ENCODE measurements around the gene FADS2. TPM values are rescaled to one million over a fixed set of nuclear protein-coding genes. Genes with fewer than 3 reads are reported as not detected.

Gene FADS2
- polyA plus RNA-seq (2013): 124 TPM

DNA sequence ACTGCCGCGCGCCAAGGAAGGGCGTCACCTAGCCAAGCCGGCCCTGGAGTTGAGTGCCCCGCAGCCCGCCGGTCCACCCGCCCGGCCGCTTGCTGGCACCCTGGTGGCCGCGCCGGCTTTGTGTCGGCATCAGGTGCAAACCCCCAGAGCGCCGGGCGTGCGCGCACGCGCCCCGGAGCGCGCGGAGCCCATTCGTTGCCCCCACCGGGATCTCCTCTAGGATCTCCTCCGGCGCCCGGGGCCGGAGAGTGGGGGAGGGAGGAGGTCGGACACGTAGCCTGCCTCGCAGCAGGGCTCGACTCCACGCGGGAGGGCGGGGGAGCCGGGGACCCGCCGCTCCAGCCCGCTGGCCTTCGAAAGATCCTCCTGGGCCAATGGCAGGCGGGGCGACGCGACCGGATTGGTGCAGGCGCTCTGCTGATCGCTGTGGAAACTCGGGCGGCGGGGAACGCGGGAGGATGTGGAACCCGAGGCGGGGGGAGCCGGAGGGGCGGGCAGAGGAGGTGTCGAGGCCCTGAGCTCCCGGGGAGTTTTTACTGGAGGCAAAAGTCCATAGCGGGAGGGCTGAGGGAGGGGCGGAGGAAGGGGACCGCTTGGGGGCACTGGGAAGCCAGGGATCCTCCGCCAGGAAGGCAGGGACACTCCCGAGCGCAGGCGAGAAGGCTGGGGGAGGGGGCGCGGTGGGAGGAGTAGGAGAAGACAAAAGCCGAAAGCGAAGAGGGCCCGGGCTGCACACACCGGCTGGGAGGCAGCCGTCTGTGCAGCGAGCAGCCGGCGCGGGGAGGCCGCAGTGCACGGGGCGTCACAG is at the start of gene FADS2:
Gene FADS2 (plus strand): TSS at position 730 of the 808 bp plus-strand sequence. CDS start 91 bp downstream, outside the sequence.
- no peaks in the 10 kb centered on the region for H3K27me3 ChIP-seq (replicated peaks in 2 of 5; ENCODE audit: control insufficient read depth in 4 of 5, insufficient read depth in 5 of 5, low read length in 4 of 5)
- H3K4me1 ChIP-seq (ENCODE audit: control extremely low read depth in 1 of 4, control insufficient read depth in 4 of 4, insufficient read depth in 4 of 4, low read length in 3 of 4): peaks cover 24 to 61% (median 54%) of the 10 kb centered on the region in 4 experiments
- 0% methylated on average over 51 of the region's 83 CpGs for WGBS (ENCODE audit: insufficient coverage)
- peak within 1 kb of the TSS; percentile 64 to 79 for H3K27ac ChIP-seq (ENCODE audit: insufficient read depth in 1 of 2, low read depth in 1 of 2, low read length in 2 of 2, poor library complexity in 1 of 2, severe bottlenecking in 2 of 2)
- H3K36me3 ChIP-seq (ENCODE audit: control insufficient read depth in 4 of 4, insufficient read depth in 4 of 4, low read length in 3 of 4): peaks cover 0 to 29% (median 0%) of the 10 kb centered on the region in 4 experiments
- POLR2A ChIA-PET: interaction anchor here (0.6 to 3.4 kb wide), 2 partner anchors 11 to 393 kb away, joined by 3 to 40 read pairs; partner anchors contain the start of gene FADS1
- no peaks in the 10 kb centered on the region for H3K9me3 ChIP-seq (ENCODE audit: control extremely low read depth in 1 of 5, control insufficient read depth in 4 of 5, insufficient read depth in 2 of 5, low read depth in 1 of 5, low read length in 4 of 5)
- DNase-seq: peak; percentile 81 to 92 (median 89)
- CTCF ChIA-PET: interaction anchor here (0.6 to 4.8 kb wide), 9 partner anchors 11 to 77 kb away, joined by 3 to 50 read pairs (median 3); partner anchors contain the start of gene FADS1
- peak within 1 kb of the TSS; percentile 53 to 97 (median 84) for H3K4me3 ChIP-seq (ENCODE audit: control insufficient read depth in 1 of 7, extremely low read depth in 1 of 7, insufficient read depth in 4 of 7, low read depth in 2 of 7, low read length in 6 of 7)

- DNase-seq: no peak
- H3K36me3 ChIP-seq (ENCODE audit: control insufficient read depth in 4 of 4, insufficient read depth in 4 of 4, low read length in 3 of 4): no peaks in the 10 kb centered on the region
- POLR2A ChIA-PET: no interaction called here
- no peak overlapping the region for H3K27ac ChIP-seq (ENCODE audit: insufficient read depth in 1 of 2, low read depth in 1 of 2, low read length in 2 of 2, poor library complexity in 1 of 2, severe bottlenecking in 2 of 2)
- no peaks in the 10 kb centered on the region for H3K9me3 ChIP-seq (ENCODE audit: control extremely low read depth in 1 of 5, control insufficient read depth in 4 of 5, insufficient read depth in 2 of 5, low read depth in 1 of 5, low read length in 4 of 5)
- H3K27me3 ChIP-seq (replicated peaks in 2 of 5; ENCODE audit: control insufficient read depth in 4 of 5, insufficient read depth in 5 of 5, low read length in 4 of 5): peaks cover 0 to 9% (median 0%) of the 10 kb centered on the region in 5 experiments
- CTCF ChIA-PET: interaction anchor here (1.5 kb wide), 1 partner anchor 12 kb away, joined by 11 read pairs; no protein-coding TSS in a partner anchor
- H3K4me3 ChIP-seq (ENCODE audit: control insufficient read depth in 1 of 7, extremely low read depth in 1 of 7, insufficient read depth in 4 of 7, low read depth in 2 of 7, low read length in 6 of 7): no peak overlapping the region
- peaks cover 0 to 13% (median 10%) of the 10 kb centered on the region in 4 experiments for H3K4me1 ChIP-seq (ENCODE audit: control extremely low read depth in 1 of 4, control insufficient read depth in 4 of 4, insufficient read depth in 4 of 4, low read length in 3 of 4)
- WGBS (ENCODE audit: insufficient coverage): 98% methylated on average over 8 of the region's 11 CpGs
These were observed 49.7 kb upstream of the FADS2 start for GRCh38 chr11:61778357-61778886.

DNA sequence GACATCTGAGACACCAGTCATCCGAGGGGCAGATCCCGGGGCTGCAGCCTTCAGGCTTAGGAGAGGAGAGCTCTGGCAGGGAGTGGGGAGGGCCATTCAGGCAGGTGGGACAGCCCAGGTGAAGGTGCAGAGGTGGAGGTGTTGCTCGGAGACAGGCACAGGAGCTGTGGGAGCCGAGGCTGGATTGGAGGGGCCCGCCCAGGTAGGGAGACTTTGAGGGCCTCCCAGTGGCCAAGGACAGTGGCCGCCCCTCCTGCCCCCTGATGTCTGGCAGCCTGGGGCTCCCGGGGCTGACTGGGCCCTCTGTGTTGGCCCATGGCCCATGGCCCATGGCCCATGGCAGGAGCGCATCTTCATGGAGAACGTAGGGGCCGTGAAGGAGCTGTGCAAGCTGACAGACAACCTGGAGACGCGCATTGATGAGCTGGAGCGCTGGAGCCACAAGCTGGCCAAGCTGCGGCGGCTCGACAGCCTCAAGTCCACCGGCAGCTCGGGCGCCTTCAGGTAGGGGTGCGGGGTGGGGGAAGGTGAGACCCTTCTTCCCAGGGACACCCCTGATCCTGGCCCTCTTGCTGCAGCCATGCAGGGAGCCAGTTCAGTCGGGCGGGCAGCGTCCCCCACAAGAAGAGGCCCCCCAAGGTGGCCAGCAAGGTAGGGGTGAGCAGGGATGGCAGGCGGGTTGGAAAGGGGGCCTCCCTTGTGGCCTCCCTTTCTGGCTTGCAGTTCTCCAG is 49.0 kb upstream of the FADS2 start:
- POLR2A ChIA-PET: interaction anchor here (0.6 kb wide), 1 partner anchor 301 kb away, joined by 3 read pairs; no protein-coding TSS in a partner anchor

GRCh38 chr11:61779666-61780525 is 48.2 kb upstream of the FADS2 start:
- CTCF ChIA-PET: interaction anchor here (0.6 to 1.6 kb wide), 6 partner anchors 8 to 32 kb away, joined by 3 to 11 read pairs (median 4); no protein-coding TSS in a partner anchor
- H3K27ac ChIP-seq (ENCODE audit: insufficient read depth in 1 of 2, low read depth in 1 of 2, low read length in 2 of 2, poor library complexity in 1 of 2, severe bottlenecking in 2 of 2): no peak overlapping the region
- peaks cover 0 to 9% (median 0%) of the 10 kb centered on the region in 5 experiments for H3K27me3 ChIP-seq (replicated peaks in 2 of 5; ENCODE audit: control insufficient read depth in 4 of 5, insufficient read depth in 5 of 5, low read length in 4 of 5)
- H3K4me3 ChIP-seq (ENCODE audit: control insufficient read depth in 1 of 7, extremely low read depth in 1 of 7, insufficient read depth in 4 of 7, low read depth in 2 of 7, low read length in 6 of 7): no peak overlapping the region
- no peak for DNase-seq
- WGBS (ENCODE audit: insufficient coverage): 97% methylated on average over 14 of the region's 14 CpGs
- H3K4me1 ChIP-seq (ENCODE audit: control extremely low read depth in 1 of 4, control insufficient read depth in 4 of 4, insufficient read depth in 4 of 4, low read length in 3 of 4): peaks cover 0 to 19% (median 12%) of the 10 kb centered on the region in 4 experiments
- POLR2A ChIA-PET: interaction anchor here (0.6 kb wide), 1 partner anchor 302 kb away, joined by 3 read pairs; no protein-coding TSS in a partner anchor
- H3K9me3 ChIP-seq (ENCODE audit: control extremely low read depth in 1 of 5, control insufficient read depth in 4 of 5, insufficient read depth in 2 of 5, low read depth in 1 of 5, low read length in 4 of 5): no peaks in the 10 kb centered on the region
- H3K36me3 ChIP-seq (ENCODE audit: control insufficient read depth in 4 of 4, insufficient read depth in 4 of 4, low read length in 3 of 4): peaks cover 0 to 6% (median 3%) of the 10 kb centered on the region in 4 experiments

More for the DNA sequence above, 49.0 kb upstream of the FADS2 start:
- Histone ChIP-seq H3K27ac (ENCODE audit: insufficient read depth in 1 of 2, low read depth in 1 of 2, low read length in 2 of 2, poor library complexity in 1 of 2, severe bottlenecking in 2 of 2) (no peak overlapping the region), H3K36me3 (ENCODE audit: control insufficient read depth in 4 of 4, insufficient read depth in 4 of 4, low read length in 3 of 4) (no peaks in the 10 kb centered on the region), H3K4me3 (ENCODE audit: control insufficient read depth in 1 of 7, extremely low read depth in 1 of 7, insufficient read depth in 4 of 7, low read depth in 2 of 7, low read length in 6 of 7) (no peak overlapping the region), H3K27me3 (replicated peaks in 2 of 5; ENCODE audit: control insufficient read depth in 4 of 5, insufficient read depth in 5 of 5, low read length in 4 of 5) (peaks cover 0 to 9% (median 0%) of the 10 kb centered on the region in 5 experiments), H3K9me3 (ENCODE audit: control extremely low read depth in 1 of 5, control insufficient read depth in 4 of 5, insufficient read depth in 2 of 5, low read depth in 1 of 5, low read length in 4 of 5) (no peaks in the 10 kb centered on the region), H3K4me1 (ENCODE audit: control extremely low read depth in 1 of 4, control insufficient read depth in 4 of 4, insufficient read depth in 4 of 4, low read length in 3 of 4) (peaks cover 0 to 13% (median 12%) of the 10 kb centered on the region in 4 experiments)
- CTCF ChIA-PET: interaction anchor here (0.6 to 1.5 kb wide), 3 partner anchors 9 to 32 kb away, joined by 3 to 11 read pairs (median 3); no protein-coding TSS in a partner anchor
- no peak for DNase-seq
- WGBS (ENCODE audit: insufficient coverage): 98% methylated on average over 22 of the region's 24 CpGs

DNA sequence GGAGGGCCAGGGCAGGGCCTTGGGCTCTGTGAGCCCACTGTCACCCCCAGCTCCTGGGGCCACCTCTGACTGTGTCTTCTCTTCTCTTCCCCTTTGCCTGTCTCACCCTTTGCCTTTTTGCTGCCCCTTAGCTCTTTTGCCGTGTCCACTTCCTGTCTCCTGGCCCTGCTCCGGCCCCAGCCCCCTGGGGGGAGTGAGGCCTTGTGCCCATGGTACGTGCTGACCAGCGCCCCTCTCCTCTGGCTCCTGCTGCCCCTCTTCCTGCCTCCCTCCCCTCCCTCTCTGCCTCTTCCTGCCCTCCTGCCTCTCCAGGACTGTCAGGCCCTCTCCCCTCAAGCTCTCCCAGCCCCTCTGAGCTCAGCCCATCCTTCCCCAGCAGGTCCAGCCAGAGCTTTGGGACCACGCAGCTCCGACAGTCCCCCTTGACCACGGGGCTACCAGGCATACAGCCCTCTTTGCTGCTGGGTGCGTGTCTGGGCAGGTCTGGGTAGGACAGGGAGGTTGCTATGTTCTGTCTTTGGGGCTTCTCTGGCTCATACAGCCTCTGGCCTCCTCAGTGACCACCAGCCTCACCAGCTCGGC is 47.4 kb upstream of the FADS2 start:
- 92% methylated on average over 9 of the region's 9 CpGs for WGBS (ENCODE audit: insufficient coverage)
- H3K27ac ChIP-seq (ENCODE audit: insufficient read depth in 1 of 2, low read depth in 1 of 2, low read length in 2 of 2, poor library complexity in 1 of 2, severe bottlenecking in 2 of 2): no peak overlapping the region
- H3K9me3 ChIP-seq (ENCODE audit: control extremely low read depth in 1 of 5, control insufficient read depth in 4 of 5, insufficient read depth in 2 of 5, low read depth in 1 of 5, low read length in 4 of 5): no peaks in the 10 kb centered on the region
- H3K4me3 ChIP-seq (ENCODE audit: control insufficient read depth in 1 of 7, extremely low read depth in 1 of 7, insufficient read depth in 4 of 7, low read depth in 2 of 7, low read length in 6 of 7): no peak overlapping the region
- H3K36me3 ChIP-seq (ENCODE audit: control insufficient read depth in 4 of 4, insufficient read depth in 4 of 4, low read length in 3 of 4): peaks cover 0 to 14% (median 8%) of the 10 kb centered on the region in 4 experiments
- ChIA-PET CTCF (interaction anchor here (1.1 to 1.6 kb wide), 3 partner anchors 10 to 27 kb away, joined by 3 to 5 read pairs (median 4); no protein-coding TSS in a partner anchor), POLR2A (no interaction called here)
- H3K27me3 ChIP-seq (replicated peaks in 2 of 5; ENCODE audit: control insufficient read depth in 4 of 5, insufficient read depth in 5 of 5, low read length in 4 of 5): peaks cover 0 to 9% (median 0%) of the 10 kb centered on the region in 5 experiments
- H3K4me1 ChIP-seq (ENCODE audit: control extremely low read depth in 1 of 4, control insufficient read depth in 4 of 4, insufficient read depth in 4 of 4, low read length in 3 of 4): peaks cover 0 to 19% (median 12%) of the 10 kb centered on the region in 4 experiments
- no peak for DNase-seq

DNA sequence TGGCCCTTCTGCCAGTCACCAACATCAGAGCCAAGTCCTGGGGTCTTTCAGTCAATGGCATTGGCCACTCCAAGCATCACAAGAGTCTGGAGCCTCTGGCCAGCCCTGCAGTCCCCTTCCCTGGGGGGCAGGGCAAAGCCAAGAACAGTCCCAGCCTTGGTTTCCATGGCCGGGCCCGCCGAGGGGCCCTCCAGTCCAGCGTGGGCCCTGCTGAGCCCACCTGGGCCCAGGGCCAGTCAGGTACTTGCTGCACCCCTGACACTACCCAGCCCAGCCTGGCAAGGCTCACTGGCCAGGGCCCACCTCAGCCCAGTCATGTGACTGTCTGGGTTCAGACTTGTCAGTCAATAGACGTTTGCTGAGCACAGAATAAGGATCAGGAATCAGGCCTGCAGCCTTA is 46.5 kb upstream of the FADS2 start:
- DNase-seq: no peak
- Histone ChIP-seq H3K9me3 (ENCODE audit: control extremely low read depth in 1 of 5, control insufficient read depth in 4 of 5, insufficient read depth in 2 of 5, low read depth in 1 of 5, low read length in 4 of 5) (no peaks in the 10 kb centered on the region), H3K36me3 (ENCODE audit: control insufficient read depth in 4 of 4, insufficient read depth in 4 of 4, low read length in 3 of 4) (peaks cover 0 to 22% (median 15%) of the 10 kb centered on the region in 4 experiments), H3K27me3 (replicated peaks in 2 of 5; ENCODE audit: control insufficient read depth in 4 of 5, insufficient read depth in 5 of 5, low read length in 4 of 5) (peaks cover 0 to 9% (median 0%) of the 10 kb centered on the region in 5 experiments), H3K4me3 (ENCODE audit: control insufficient read depth in 1 of 7, extremely low read depth in 1 of 7, insufficient read depth in 4 of 7, low read depth in 2 of 7, low read length in 6 of 7) (no peak overlapping the region), H3K27ac (ENCODE audit: insufficient read depth in 1 of 2, low read depth in 1 of 2, low read length in 2 of 2, poor library complexity in 1 of 2, severe bottlenecking in 2 of 2) (no peak overlapping the region), H3K4me1 (ENCODE audit: control extremely low read depth in 1 of 4, control insufficient read depth in 4 of 4, insufficient read depth in 4 of 4, low read length in 3 of 4) (peaks cover 0 to 19% (median 12%) of the 10 kb centered on the region in 4 experiments)
- ChIA-PET CTCF (interaction anchor here (1.4 to 1.6 kb wide), 2 partner anchors 15 to 34 kb away, joined by 3 to 6 read pairs; no protein-coding TSS in a partner anchor), POLR2A (no interaction called here)
- 96% methylated on average over 4 of the region's 5 CpGs for WGBS (ENCODE audit: insufficient coverage)
